ENCODE measurements around the gene EYA3.

EYA3 gene

GRCh38 chr1:28085129-28085528, 3.3 kb downstream of the EYA3 start:
- no peak overlapping the region for H3K4me2 ChIP-seq (ENCODE audit: low read length)
- no peak overlapping the region for H2BK120ac ChIP-seq (ENCODE audit: insufficient read depth, low read length, poor library complexity)
- no peaks in the 10 kb centered on the region for H3K9me3 ChIP-seq (ENCODE audit: insufficient read depth, low read depth, low read length)
- H3K18ac ChIP-seq (ENCODE audit: low read length), result no peak overlapping the region
- H4K12ac ChIP-seq (ENCODE audit: low read depth, low read length), result no peak overlapping the region
- WGBS (ENCODE audit: extremely low coverage, insufficient coverage, insufficient read length), result no CpG with 5 or more reads among the region's 5 CpGs
- no peak overlapping the region for H4K8ac ChIP-seq (ENCODE audit: low read depth, low read length)
- H3K27me3 ChIP-seq (ENCODE audit: insufficient read depth, low read length), result no peaks in the 10 kb centered on the region
- H2AFZ ChIP-seq (ENCODE audit: insufficient read depth, low read length, poor library complexity), result no peak overlapping the region
- no peak overlapping the region for H3K9ac ChIP-seq (ENCODE audit: low read length)
- no peak overlapping the region for H3K4ac ChIP-seq (ENCODE audit: low read depth, low read length)
- H2BK5ac ChIP-seq (ENCODE audit: low read depth, low read length, poor library complexity), result no peak overlapping the region
- peaks cover 7% of the 10 kb centered on the region for H3K79me2 ChIP-seq (ENCODE audit: control insufficient read depth, insufficient read depth, low read length, poor library complexity)
- H3K79me1 ChIP-seq (ENCODE audit: low read length), result peaks cover 4% of the 10 kb centered on the region
- no peak for DNase-seq
- no peak overlapping the region for H2BK12ac ChIP-seq (ENCODE audit: low read length)
- no peak overlapping the region for H2AK5ac ChIP-seq (ENCODE audit: low read length)
- no peak overlapping the region for H3K4me3 ChIP-seq (ENCODE audit: low read depth, low read length)
- no peak overlapping the region for H3K14ac ChIP-seq (ENCODE audit: low read length)
- peaks cover 0 to 3% of the 10 kb centered on the region in 2 experiments for H3K4me1 ChIP-seq (ENCODE audit: control insufficient read depth in 1 of 2, insufficient read depth in 2 of 2, low read length in 2 of 2)
- no peak overlapping the region for H3K27ac ChIP-seq (ENCODE audit: low read depth, low read length)
- no peak overlapping the region for H4K91ac ChIP-seq (ENCODE audit: low read depth, low read length)
- no peak overlapping the region for H3K23ac ChIP-seq (ENCODE audit: low read length)
- peaks cover 0 to 1% of the 10 kb centered on the region in 2 experiments for H3K36me3 ChIP-seq (ENCODE audit: control insufficient read depth in 1 of 2, insufficient read depth in 2 of 2, low read length in 2 of 2)

- Histone ChIP-seq H3K4me1 (ENCODE audit: control insufficient read depth in 1 of 2, insufficient read depth in 2 of 2, low read length in 2 of 2) (peaks cover 0 to 3% of the 10 kb centered on the region in 2 experiments), H3K4me3 (ENCODE audit: low read depth, low read length) (no peak overlapping the region), H3K79me1 (ENCODE audit: low read length) (peaks cover 4% of the 10 kb centered on the region), H2BK120ac (ENCODE audit: insufficient read depth, low read length, poor library complexity) (no peak overlapping the region), H3K9me3 (ENCODE audit: insufficient read depth, low read depth, low read length) (no peaks in the 10 kb centered on the region), H3K27me3 (ENCODE audit: insufficient read depth, low read length) (no peaks in the 10 kb centered on the region), H3K14ac (ENCODE audit: low read length) (no peak overlapping the region), H2AK5ac (ENCODE audit: low read length) (no peak overlapping the region), H3K27ac (ENCODE audit: low read depth, low read length) (no peak overlapping the region), H3K18ac (ENCODE audit: low read length) (no peak overlapping the region), H3K4ac (ENCODE audit: low read depth, low read length) (no peak overlapping the region), H2AFZ (ENCODE audit: insufficient read depth, low read length, poor library complexity) (no peak overlapping the region), H3K79me2 (ENCODE audit: control insufficient read depth, insufficient read depth, low read length, poor library complexity) (peaks cover 7% of the 10 kb centered on the region), H2BK12ac (ENCODE audit: low read length) (no peak overlapping the region), H3K36me3 (ENCODE audit: control insufficient read depth in 1 of 2, insufficient read depth in 2 of 2, low read length in 2 of 2) (peaks cover 0 to 3% of the 10 kb centered on the region in 2 experiments), H3K4me2 (ENCODE audit: low read length) (no peak overlapping the region), H3K23ac (ENCODE audit: low read length) (no peak overlapping the region), H4K12ac (ENCODE audit: low read depth, low read length) (no peak overlapping the region), H4K8ac (ENCODE audit: low read depth, low read length) (no peak overlapping the region), H2BK5ac (ENCODE audit: low read depth, low read length, poor library complexity) (no peak overlapping the region), H3K9ac (ENCODE audit: low read length) (no peak overlapping the region), H4K91ac (ENCODE audit: low read depth, low read length) (no peak overlapping the region)
- WGBS (ENCODE audit: extremely low coverage, insufficient coverage, insufficient read length), result no CpG with 5 or more reads among the region's 1 CpG
- DNase-seq, result no peak
Observed at GRCh38 chr1:28083876-28084275, 4.5 kb downstream of the EYA3 start.

- Histone ChIP-seq H3K27ac (ENCODE audit: low read depth, low read length) (no peak overlapping the region), H2BK5ac (ENCODE audit: low read depth, low read length, poor library complexity) (no peak overlapping the region), H2AK5ac (ENCODE audit: low read length) (no peak overlapping the region), H3K9ac (ENCODE audit: low read length) (no peak overlapping the region), H3K36me3 (ENCODE audit: control insufficient read depth in 1 of 2, insufficient read depth in 2 of 2, low read length in 2 of 2) (peaks cover 0 to 3% of the 10 kb centered on the region in 2 experiments), H3K4ac (ENCODE audit: low read depth, low read length) (no peak overlapping the region), H4K8ac (ENCODE audit: low read depth, low read length) (no peak overlapping the region), H3K79me1 (ENCODE audit: low read length) (no peaks in the 10 kb centered on the region), H3K14ac (ENCODE audit: low read length) (no peak overlapping the region), H3K4me2 (ENCODE audit: low read length) (no peak overlapping the region), H3K79me2 (ENCODE audit: control insufficient read depth, insufficient read depth, low read length, poor library complexity) (no peaks in the 10 kb centered on the region), H3K18ac (ENCODE audit: low read length) (no peak overlapping the region), H2BK120ac (ENCODE audit: insufficient read depth, low read length, poor library complexity) (no peak overlapping the region), H4K12ac (ENCODE audit: low read depth, low read length) (no peak overlapping the region), H3K4me3 (ENCODE audit: low read depth, low read length) (no peak overlapping the region), H3K27me3 (ENCODE audit: insufficient read depth, low read length) (no peaks in the 10 kb centered on the region), H2BK12ac (ENCODE audit: low read length) (no peak overlapping the region), H3K4me1 (ENCODE audit: control insufficient read depth in 1 of 2, insufficient read depth in 2 of 2, low read length in 2 of 2) (no peaks in the 10 kb centered on the region), H3K9me3 (ENCODE audit: insufficient read depth, low read depth, low read length) (no peaks in the 10 kb centered on the region), H2AFZ (ENCODE audit: insufficient read depth, low read length, poor library complexity) (no peak overlapping the region), H3K23ac (ENCODE audit: low read length) (no peak overlapping the region), H4K91ac (ENCODE audit: low read depth, low read length) (no peak overlapping the region)
- WGBS (ENCODE audit: extremely low coverage, insufficient coverage, insufficient read length), result no CpG with 5 or more reads among the region's 8 CpGs
- DNase-seq, result peak; percentile 74 to 86
Observed at GRCh38 chr1:28078680-28079626, 9.5 kb downstream of the EYA3 start.

GRCh38 chr1:28078262-28078661, 10.1 kb downstream of the EYA3 start:
- H3K9me3 ChIP-seq (ENCODE audit: insufficient read depth, low read depth, low read length), result no peaks in the 10 kb centered on the region
- no peaks in the 10 kb centered on the region for H3K79me2 ChIP-seq (ENCODE audit: control insufficient read depth, insufficient read depth, low read length, poor library complexity)
- no peak overlapping the region for H3K27ac ChIP-seq (ENCODE audit: low read depth, low read length)
- H2AFZ ChIP-seq (ENCODE audit: insufficient read depth, low read length, poor library complexity), result no peak overlapping the region
- H2BK12ac ChIP-seq (ENCODE audit: low read length), result no peak overlapping the region
- no CpG with 5 or more reads among the region's 4 CpGs for WGBS (ENCODE audit: extremely low coverage, insufficient coverage, insufficient read length)
- no peak overlapping the region for H2BK120ac ChIP-seq (ENCODE audit: insufficient read depth, low read length, poor library complexity)
- H3K4me1 ChIP-seq (ENCODE audit: control insufficient read depth in 1 of 2, insufficient read depth in 2 of 2, low read length in 2 of 2), result no peaks in the 10 kb centered on the region
- H3K27me3 ChIP-seq (ENCODE audit: insufficient read depth, low read length), result no peaks in the 10 kb centered on the region
- no peak overlapping the region for H4K12ac ChIP-seq (ENCODE audit: low read depth, low read length)
- H3K79me1 ChIP-seq (ENCODE audit: low read length), result no peaks in the 10 kb centered on the region
- H3K23ac ChIP-seq (ENCODE audit: low read length), result no peak overlapping the region
- H3K18ac ChIP-seq (ENCODE audit: low read length), result no peak overlapping the region
- H3K9ac ChIP-seq (ENCODE audit: low read length), result no peak overlapping the region
- no peak for DNase-seq
- H3K14ac ChIP-seq (ENCODE audit: low read length), result no peak overlapping the region
- no peak overlapping the region for H2AK5ac ChIP-seq (ENCODE audit: low read length)
- H3K36me3 ChIP-seq (ENCODE audit: control insufficient read depth in 1 of 2, insufficient read depth in 2 of 2, low read length in 2 of 2), result peaks cover 0 to 3% of the 10 kb centered on the region in 2 experiments
- H4K91ac ChIP-seq (ENCODE audit: low read depth, low read length), result no peak overlapping the region
- no peak overlapping the region for H3K4me3 ChIP-seq (ENCODE audit: low read depth, low read length)
- H3K4ac ChIP-seq (ENCODE audit: low read depth, low read length), result no peak overlapping the region
- H2BK5ac ChIP-seq (ENCODE audit: low read depth, low read length, poor library complexity), result no peak overlapping the region
- H4K8ac ChIP-seq (ENCODE audit: low read depth, low read length), result no peak overlapping the region
- no peak overlapping the region for H3K4me2 ChIP-seq (ENCODE audit: low read length)

Data from trophoblast cell (in vitro differentiated cells and primary cell).